ENCODE results near the gene SNX27.

SNX27 gene

DNA sequence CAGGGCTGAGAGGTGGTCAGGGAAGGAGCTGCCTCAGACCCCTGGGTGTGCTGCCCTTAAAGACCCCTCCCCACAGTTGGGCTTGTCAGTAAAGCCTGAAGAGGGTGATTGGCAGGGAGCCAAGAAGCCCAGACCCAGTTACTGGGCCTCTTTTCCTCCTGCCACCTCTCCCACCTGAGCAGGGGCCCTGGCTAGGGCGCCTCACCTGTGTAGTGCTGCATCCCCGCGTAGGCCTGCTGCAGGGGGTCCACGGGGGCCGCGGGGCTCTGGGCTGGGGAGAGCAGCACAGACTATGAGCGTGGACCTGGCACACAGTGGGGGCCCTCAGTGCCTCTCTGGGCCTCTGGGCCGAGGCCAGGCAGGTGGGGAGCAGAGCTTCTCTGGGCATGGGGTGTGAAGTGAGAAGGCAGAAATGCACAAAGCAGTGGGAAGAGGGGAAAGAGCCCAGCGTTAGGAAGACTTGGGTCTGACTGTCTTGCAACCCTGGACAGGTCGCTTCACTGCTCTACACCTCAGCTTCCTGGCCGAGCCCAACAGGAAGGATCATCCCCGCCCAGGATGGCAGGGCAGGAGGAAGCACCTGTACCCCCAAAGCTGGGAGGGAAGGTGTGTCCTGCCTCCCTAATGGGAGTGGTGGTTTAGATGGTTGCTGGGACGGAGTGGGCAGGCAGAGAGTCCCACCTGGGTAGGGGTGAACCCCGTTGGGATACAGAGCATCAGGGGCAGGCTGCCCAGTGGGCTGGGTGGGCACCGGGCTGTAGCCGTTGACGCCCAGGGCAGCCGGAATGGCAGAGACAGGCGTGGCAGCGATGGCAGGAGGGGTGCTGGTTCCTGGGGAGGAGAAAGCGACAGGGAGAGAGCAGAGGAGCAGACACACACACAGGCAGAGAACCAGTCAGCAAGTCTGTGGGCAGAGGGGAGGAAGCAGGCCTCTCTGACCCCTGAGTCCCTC lies 94.9 kb downstream of the SNX27 start:
- no peak overlapping the region for H3K27ac Mint-ChIP-seq
- H3K9me3 Mint-ChIP-seq, result no peaks in the 10 kb centered on the region
- peaks cover 0 to 4% of the 10 kb centered on the region in 2 donors for H3K27me3 Mint-ChIP-seq
- H3K36me3 Mint-ChIP-seq (ENCODE audit: insufficient read depth), result peaks cover 2% of the 10 kb centered on the region
- DNase-seq, result no peak
- no peak for ATAC-seq (replicated peaks)
- peaks cover 7 to 10% of the 10 kb centered on the region in 2 donors for H3K4me1 Mint-ChIP-seq (ENCODE audit: low read depth in 2 of 2)
- H3K4me3 Mint-ChIP-seq, result no peak overlapping the region

GRCh38 chr1:151707541-151708065 lies 95.8 kb downstream of the SNX27 start:
- Mint-ChIP-seq H3K9me3 (no peaks in the 10 kb centered on the region), H3K27me3 (peaks cover 0 to 12% of the 10 kb centered on the region in 2 donors), H3K27ac (no peak overlapping the region), H3K36me3 (ENCODE audit: insufficient read depth) (peaks cover 2% of the 10 kb centered on the region), H3K4me1 (ENCODE audit: low read depth in 2 of 2) (peaks cover 6 to 9% of the 10 kb centered on the region in 2 donors), H3K4me3 (no peak overlapping the region)
- no peak for ATAC-seq (replicated peaks)
- DNase-seq, result no peak

DNA sequence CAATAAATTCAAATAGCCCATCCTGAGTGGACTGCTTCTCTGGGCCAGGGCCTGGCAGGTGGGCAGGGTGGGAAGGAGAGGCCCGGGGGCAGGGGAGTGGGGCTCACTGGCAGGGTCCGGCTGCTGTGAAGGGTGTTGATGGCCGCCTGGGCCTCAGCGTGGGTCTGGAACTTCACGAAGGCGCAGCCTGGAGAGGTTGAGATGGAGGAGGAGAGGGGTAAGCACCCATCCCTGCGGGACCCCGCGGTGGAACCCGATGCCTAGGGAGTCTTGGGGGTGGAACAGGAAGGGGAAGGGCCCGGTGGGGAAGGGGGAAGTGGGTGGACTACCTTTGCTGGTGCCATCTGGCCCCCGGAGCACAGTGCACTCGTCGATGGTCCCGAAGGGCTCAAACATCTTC lies 97.0 kb downstream of the SNX27 start:
- Mint-ChIP-seq H3K4me1 (ENCODE audit: low read depth in 2 of 2) (peaks cover 0 to 4% of the 10 kb centered on the region in 2 donors), H3K27ac (no peak overlapping the region), H3K9me3 (no peaks in the 10 kb centered on the region), H3K4me3 (no peak overlapping the region), H3K27me3 (peaks cover 1 to 21% of the 10 kb centered on the region in 2 donors), H3K36me3 (ENCODE audit: insufficient read depth) (peaks cover 2% of the 10 kb centered on the region)
- ATAC-seq (replicated peaks), result no peak
- no peak for DNase-seq

DNA sequence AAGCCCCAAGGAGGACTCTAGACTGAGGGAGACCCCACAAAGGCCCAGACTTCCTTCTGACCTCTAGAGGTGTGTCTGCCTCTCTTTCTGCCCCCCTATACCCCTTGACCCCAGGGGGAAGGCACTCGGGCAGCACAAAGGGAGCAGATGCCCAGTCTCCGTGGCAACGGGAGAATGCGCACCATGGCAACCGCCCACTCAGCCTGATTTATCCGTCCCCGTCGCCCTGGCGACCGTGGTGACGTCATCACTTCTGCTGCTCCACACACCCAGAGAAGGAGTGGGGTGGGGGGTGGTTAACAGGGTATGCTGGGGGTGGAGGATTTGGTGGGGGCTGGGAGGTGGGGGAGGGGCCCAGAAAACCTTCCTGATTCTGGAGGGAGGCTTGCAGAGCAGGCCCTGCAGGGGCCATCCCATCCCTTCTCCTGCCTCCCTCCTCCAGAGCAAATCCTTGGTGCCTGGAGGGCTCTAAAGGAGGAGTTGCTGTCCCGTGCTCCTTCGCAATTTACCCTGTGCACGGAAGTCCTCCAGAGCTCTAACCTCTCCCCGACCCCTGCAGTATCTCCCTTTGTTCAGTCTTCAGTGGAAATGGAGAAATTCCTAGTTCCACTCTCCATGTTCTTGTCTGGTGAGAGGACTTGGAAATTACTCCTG lies 98.5 kb downstream of the SNX27 start:
- no peak overlapping the region for H3K4me3 Mint-ChIP-seq
- H3K27ac Mint-ChIP-seq, result no peak overlapping the region
- H3K27me3 Mint-ChIP-seq, result peaks cover 16 to 35% of the 10 kb centered on the region in 2 donors
- ATAC-seq (replicated peaks) (peak; percentile 24), DNase-seq (no peak)
- peaks cover 2% of the 10 kb centered on the region for H3K36me3 Mint-ChIP-seq (ENCODE audit: insufficient read depth)
- peaks cover 0 to 4% of the 10 kb centered on the region in 2 donors for H3K4me1 Mint-ChIP-seq (ENCODE audit: low read depth in 2 of 2)
- H3K9me3 Mint-ChIP-seq, result no peaks in the 10 kb centered on the region

DNA sequence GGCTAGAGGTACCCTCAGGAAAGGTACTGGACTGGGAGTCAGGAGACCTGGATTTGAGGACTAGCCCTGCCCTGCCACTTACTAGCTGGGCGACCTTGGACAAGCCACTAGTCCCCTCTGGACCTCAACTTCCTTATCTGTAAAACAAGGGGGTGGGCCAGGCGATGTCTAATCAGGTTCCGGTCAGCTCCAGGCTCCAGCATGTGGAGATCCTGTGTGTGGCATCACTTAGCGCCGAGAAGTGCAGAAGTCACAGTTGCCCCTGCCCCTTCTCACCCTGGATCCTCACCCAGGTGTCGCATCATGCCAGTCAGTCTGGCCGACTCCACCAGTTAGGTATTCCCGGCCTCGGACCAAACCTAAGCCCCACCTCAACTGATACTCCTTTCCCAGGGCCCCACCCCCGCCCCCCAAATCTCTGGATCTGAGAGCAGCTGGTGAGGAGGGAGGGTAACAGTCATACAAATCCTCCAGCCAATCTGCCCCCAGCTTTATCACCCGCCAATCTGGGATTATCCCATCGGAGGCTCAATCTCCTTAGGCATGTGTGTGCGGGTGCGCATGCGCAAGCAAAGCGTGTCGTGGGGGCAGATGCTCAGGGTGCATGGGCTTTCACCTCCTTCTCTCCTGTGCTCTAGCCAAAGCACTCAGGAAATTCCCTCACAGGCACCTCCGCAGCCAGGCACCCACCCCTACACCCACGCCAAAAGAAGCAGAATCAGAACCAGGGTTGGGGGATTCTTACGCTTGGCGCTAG lies 99.4 kb downstream of the SNX27 start:
- Mint-ChIP-seq H3K27me3 (peaks cover 25 to 44% of the 10 kb centered on the region in 2 donors), H3K4me3 (no peak overlapping the region)

GRCh38 chr1:151711951-151712350 lies 100.1 kb downstream of the SNX27 start:
- Mint-ChIP-seq H3K9me3 (no peaks in the 10 kb centered on the region), H3K4me1 (ENCODE audit: low read depth in 2 of 2) (peaks cover 2 to 3% of the 10 kb centered on the region in 2 donors), H3K36me3 (ENCODE audit: insufficient read depth) (peaks cover 2% of the 10 kb centered on the region), H3K27me3 (peaks cover 30 to 51% of the 10 kb centered on the region in 2 donors), H3K4me3 (no peak overlapping the region), H3K27ac (no peak overlapping the region)
- DNase-seq (no peak), ATAC-seq (replicated peaks) (no peak)

More for the DNA sequence above, 99.4 kb downstream of the SNX27 start:
- Mint-ChIP-seq H3K27ac (no peak overlapping the region), H3K9me3 (no peaks in the 10 kb centered on the region), H3K4me1 (ENCODE audit: low read depth in 2 of 2) (peaks cover 0 to 4% of the 10 kb centered on the region in 2 donors), H3K36me3 (ENCODE audit: insufficient read depth) (peaks cover 2% of the 10 kb centered on the region)
- ATAC-seq (replicated peaks) (no peak), DNase-seq (no peak)

GRCh38 chr1:151713044-151713443 lies 101.2 kb downstream of the SNX27 start:
- Mint-ChIP-seq H3K27ac (no peak overlapping the region), H3K9me3 (no peaks in the 10 kb centered on the region), H3K4me1 (ENCODE audit: low read depth in 2 of 2) (peaks cover 6 to 9% of the 10 kb centered on the region in 2 donors), H3K36me3 (ENCODE audit: insufficient read depth) (peaks cover 2% of the 10 kb centered on the region), H3K4me3 (no peak overlapping the region), H3K27me3 (peaks cover 41 to 62% of the 10 kb centered on the region in 2 donors)
- ATAC-seq (replicated peaks), result no peak
- DNase-seq, result no peak

- Mint-ChIP-seq H3K27me3 (peaks cover 50 to 71% of the 10 kb centered on the region in 2 donors), H3K27ac (no peak overlapping the region), H3K4me3 (no peak overlapping the region), H3K9me3 (no peaks in the 10 kb centered on the region), H3K4me1 (ENCODE audit: low read depth in 2 of 2) (peaks cover 6 to 9% of the 10 kb centered on the region in 2 donors), H3K36me3 (ENCODE audit: insufficient read depth) (peaks cover 2% of the 10 kb centered on the region)
- DNase-seq, result no peak
- ATAC-seq (replicated peaks), result no peak
Measured at GRCh38 chr1:151713874-151714273, 102.0 kb downstream of the SNX27 start.

GRCh38 chr1:151714820-151715725 lies 103.2 kb downstream of the SNX27 start:
- Mint-ChIP-seq H3K36me3 (ENCODE audit: insufficient read depth) (peaks cover 2% of the 10 kb centered on the region), H3K9me3 (no peaks in the 10 kb centered on the region), H3K27ac (no peak overlapping the region), H3K4me3 (no peak overlapping the region), H3K27me3 (peaks cover 60 to 80% of the 10 kb centered on the region in 2 donors), H3K4me1 (ENCODE audit: low read depth in 2 of 2) (peaks cover 8 to 10% of the 10 kb centered on the region in 2 donors)
- DNase-seq (no peak), ATAC-seq (replicated peaks) (no peak)

DNA sequence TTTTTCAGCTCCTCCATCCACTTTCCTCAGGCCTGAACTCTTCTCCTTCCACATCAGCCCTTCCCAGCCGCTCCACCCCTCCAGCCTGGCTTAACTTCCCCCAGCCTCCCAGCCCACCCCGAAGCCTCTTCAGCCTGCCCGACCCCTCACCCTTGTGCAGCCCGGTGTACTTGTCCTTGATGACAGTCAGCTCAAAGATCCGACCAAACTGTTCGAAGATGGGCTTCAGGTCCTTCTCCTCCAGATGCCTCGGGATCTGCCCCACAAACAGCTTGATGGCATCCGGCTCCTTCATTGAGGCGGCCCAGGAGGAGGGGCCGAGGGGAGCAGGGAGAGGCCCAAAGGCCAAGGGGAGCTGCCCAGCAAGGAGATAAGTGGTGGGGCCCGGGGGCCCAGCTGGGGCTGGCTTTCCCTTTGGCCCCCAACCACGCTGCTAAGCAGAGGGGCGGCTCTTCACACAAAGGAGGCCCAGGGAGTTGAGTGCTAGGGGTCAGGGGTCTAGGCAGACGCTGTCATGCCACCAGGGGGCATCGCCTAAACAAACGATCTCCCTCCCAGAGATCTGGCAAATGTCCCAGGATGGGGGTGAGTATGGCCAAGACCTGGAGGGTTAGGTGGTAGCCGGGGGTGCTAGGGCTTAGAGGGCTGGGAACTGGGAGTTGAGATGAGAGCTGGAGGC lies 104.0 kb downstream of the SNX27 start:
- Mint-ChIP-seq H3K9me3 (no peaks in the 10 kb centered on the region), H3K4me1 (ENCODE audit: low read depth in 2 of 2) (peaks cover 16 to 17% of the 10 kb centered on the region in 2 donors), H3K4me3 (peak overlapping the region in 1 of 2 donors; percentile 26), H3K36me3 (ENCODE audit: insufficient read depth) (no peaks in the 10 kb centered on the region), H3K27ac (no peak overlapping the region), H3K27me3 (peaks cover 65 to 80% of the 10 kb centered on the region in 2 donors)
- DNase-seq (peak in 1 of 3 experiments; percentile 6), ATAC-seq (replicated peaks) (no peak)

GRCh38 chr1:151716405-151716762 lies 104.5 kb downstream of the SNX27 start:
- Mint-ChIP-seq H3K4me1 (ENCODE audit: low read depth in 2 of 2) (peaks cover 19 to 20% of the 10 kb centered on the region in 2 donors), H3K27me3 (peaks cover 65 to 79% of the 10 kb centered on the region in 2 donors), H3K36me3 (ENCODE audit: insufficient read depth) (no peaks in the 10 kb centered on the region), H3K4me3 (peak overlapping the region in 1 of 2 donors; percentile 26), H3K27ac (no peak overlapping the region), H3K9me3 (no peaks in the 10 kb centered on the region)
- DNase-seq, result no peak
- no peak for ATAC-seq (replicated peaks)

All from effector memory CD8-positive, alpha-beta T cell (primary cell).